ENCODE results near the gene MIDN.

Gene MIDN

DNA sequence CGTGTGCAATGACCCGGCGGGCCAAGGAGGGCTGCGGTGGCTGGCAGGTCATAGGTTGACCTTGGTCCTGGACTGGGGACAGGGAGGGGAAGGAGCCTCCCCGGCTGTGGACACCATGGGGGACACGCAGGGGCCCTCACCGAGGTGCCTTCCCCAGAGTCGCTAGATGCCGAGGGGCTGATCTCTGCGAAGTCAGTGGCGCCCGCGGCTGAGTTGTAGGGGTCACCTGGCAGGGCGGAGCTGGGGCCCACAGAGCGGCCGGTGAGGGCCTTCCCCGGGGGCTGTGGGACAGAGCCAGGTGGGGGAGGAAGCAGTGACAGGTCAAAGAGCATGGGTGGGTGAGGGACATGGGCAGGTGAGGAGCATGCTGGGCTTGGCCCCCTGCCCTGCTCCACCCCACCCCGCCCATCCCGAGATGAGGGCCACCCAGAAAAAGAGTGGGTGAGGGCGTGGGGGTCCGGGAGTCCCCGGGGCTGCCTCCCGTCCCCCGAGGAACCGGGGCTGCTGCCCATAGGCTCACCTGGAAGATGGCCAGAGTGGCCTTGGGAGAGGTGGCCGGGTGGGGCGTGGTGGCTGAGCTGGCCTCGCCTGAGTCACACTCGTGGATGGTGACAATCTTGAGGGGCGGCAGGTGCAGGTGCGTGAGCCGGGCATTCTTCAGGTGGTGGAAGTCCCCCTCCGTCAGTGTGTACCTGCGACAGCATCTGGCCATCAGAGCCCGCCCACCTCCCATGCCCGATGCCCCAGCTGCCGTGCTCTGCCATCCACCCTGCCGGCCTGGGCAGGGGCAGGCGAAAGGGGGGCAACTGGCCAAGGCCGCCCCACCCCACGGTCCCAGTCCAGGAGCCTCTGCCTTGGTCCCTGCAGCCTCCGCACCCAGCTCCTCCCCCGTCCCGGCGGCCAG lies 14.1 kb upstream of the MIDN start:
- Mint-ChIP-seq H3K36me3 (peaks cover 2% of the 10 kb centered on the region), H3K9me3 (no peaks in the 10 kb centered on the region), H3K27me3 (peaks cover 52% of the 10 kb centered on the region), H3K4me3 (no peak overlapping the region), H3K4me1 (peaks cover 10% of the 10 kb centered on the region), H3K27ac (no peak overlapping the region)
- CTCF ChIA-PET: interaction anchor here (1.0 kb wide), 1 partner anchor 10 kb away, joined by 3 read pairs; no protein-coding TSS in a partner anchor
- DNase-seq: no peak

DNA sequence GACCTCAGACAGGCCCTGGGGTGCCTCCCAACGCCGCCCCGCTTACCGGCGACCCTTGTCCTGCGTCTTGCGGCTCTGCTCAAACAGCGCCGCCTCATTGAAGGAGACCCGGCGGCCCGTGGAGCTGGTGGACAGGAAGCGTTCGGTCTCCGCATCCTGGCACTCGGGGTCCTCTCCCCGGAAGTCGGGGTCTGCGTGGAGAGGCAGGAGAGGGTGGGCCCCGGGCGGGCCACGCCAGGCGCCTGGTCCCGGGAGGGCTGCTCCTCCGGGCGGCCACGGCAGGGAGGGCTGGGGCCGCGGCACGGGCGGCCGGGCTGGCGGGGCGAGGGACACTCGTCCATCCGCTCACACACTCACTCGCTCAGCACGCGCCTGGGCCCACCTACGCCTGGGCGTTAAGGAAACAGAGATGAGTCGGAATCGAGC lies 13.4 kb upstream of the MIDN start:
- H3K27ac Mint-ChIP-seq: no peak overlapping the region
- DNase-seq: no peak
- H3K27me3 Mint-ChIP-seq: peaks cover 59% of the 10 kb centered on the region
- CTCF ChIA-PET: interaction anchor here (1.0 kb wide), 1 partner anchor 9 kb away, joined by 3 read pairs; no protein-coding TSS in a partner anchor
- peaks cover 2% of the 10 kb centered on the region for H3K36me3 Mint-ChIP-seq
- H3K4me1 Mint-ChIP-seq: peaks cover 12% of the 10 kb centered on the region
- H3K4me3 Mint-ChIP-seq: no peak overlapping the region
- H3K9me3 Mint-ChIP-seq: no peaks in the 10 kb centered on the region

DNA sequence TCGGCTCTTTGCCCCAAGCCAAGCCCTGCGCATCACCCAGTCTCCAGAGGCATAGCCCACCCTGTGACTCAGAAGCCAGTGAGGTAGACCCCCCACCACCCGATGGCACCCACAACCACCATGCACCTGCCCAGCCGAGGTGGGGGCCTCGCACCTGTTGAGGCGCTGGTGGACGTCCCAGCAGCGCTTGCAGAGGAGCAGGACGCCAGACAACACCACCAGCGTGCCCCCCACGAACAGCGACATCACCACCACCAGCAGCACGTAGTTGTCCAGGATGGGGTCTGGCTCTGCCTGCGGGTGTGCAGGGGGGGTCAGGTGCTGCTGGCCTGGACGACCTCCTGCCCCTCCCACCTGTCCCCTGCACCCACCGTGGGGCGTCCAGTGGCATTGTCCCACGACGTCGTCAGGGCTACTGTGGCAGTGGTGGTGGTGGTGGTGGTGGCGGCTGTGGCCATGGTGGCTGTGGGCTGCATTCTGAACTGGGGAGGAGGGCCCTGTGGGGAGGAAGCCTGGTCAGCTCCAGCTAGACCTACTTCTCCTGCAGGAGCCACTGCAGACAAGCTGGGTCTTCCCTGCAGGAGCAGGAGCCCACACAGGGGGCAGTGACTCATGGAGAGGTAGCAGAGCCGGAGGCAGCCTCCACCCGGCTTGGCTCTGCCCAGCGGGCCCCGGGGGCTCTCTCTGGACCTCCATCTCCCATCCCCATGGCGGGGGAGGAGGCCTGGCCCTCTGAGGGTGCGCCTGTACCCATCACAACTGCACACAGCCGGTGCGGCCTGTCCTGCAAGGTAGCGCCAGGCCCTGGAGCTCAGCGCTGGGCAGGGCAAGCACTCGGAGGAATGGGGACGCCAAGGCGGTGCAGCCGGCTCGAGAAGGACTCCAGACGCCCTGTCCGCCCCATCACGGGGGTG lies 12.5 kb upstream of the MIDN start:
- Mint-ChIP-seq H3K4me1 (peaks cover 15% of the 10 kb centered on the region), H3K27me3 (peaks cover 60% of the 10 kb centered on the region), H3K4me3 (no peak overlapping the region), H3K27ac (no peak overlapping the region), H3K9me3 (no peaks in the 10 kb centered on the region), H3K36me3 (peaks cover 2% of the 10 kb centered on the region)
- CTCF ChIA-PET: no interaction called here
- DNase-seq: no peak

GRCh38 chr19:1236576-1236975 lies 11.8 kb upstream of the MIDN start:
- DNase-seq: no peak
- peaks cover 64% of the 10 kb centered on the region for H3K27me3 Mint-ChIP-seq
- peak overlapping the region; percentile 31 for H3K4me3 Mint-ChIP-seq
- H3K4me1 Mint-ChIP-seq: peaks cover 22% of the 10 kb centered on the region
- H3K9me3 Mint-ChIP-seq: no peaks in the 10 kb centered on the region
- H3K36me3 Mint-ChIP-seq: peaks cover 4% of the 10 kb centered on the region
- CTCF ChIA-PET: interaction anchor here (0.6 kb wide), 1 partner anchor 24 kb away, joined by 3 read pairs; no protein-coding TSS in a partner anchor
- H3K27ac Mint-ChIP-seq: no peak overlapping the region

- H3K4me1 Mint-ChIP-seq: peaks cover 23% of the 10 kb centered on the region
- no peak for DNase-seq
- H3K36me3 Mint-ChIP-seq: peaks cover 5% of the 10 kb centered on the region
- H3K27me3 Mint-ChIP-seq: peaks cover 64% of the 10 kb centered on the region
- no peak overlapping the region for H3K27ac Mint-ChIP-seq
- H3K9me3 Mint-ChIP-seq: no peaks in the 10 kb centered on the region
- CTCF ChIA-PET: interaction anchor here (0.6 kb wide), 1 partner anchor 25 kb away, joined by 3 read pairs; no protein-coding TSS in a partner anchor
- H3K4me3 Mint-ChIP-seq: peak overlapping the region; percentile 55
These were observed 11.2 kb upstream of the MIDN start for GRCh38 chr19:1237027-1237659.

- peak; percentile 55 for DNase-seq
- Mint-ChIP-seq H3K36me3 (peaks cover 5% of the 10 kb centered on the region), H3K27ac (no peak within 1 kb of the TSS), H3K4me3 (peak within 1 kb of the TSS; percentile 71), H3K27me3 (peaks cover 64% of the 10 kb centered on the region), H3K4me1 (peaks cover 30% of the 10 kb centered on the region), H3K9me3 (no peaks in the 10 kb centered on the region)
- CTCF ChIA-PET: interaction anchor here (0.8 to 1.3 kb wide), 3 partner anchors 22 to 237 kb away, joined by 3 to 4 read pairs (median 3); no protein-coding TSS in a partner anchor
These were observed 10.5 kb upstream of the MIDN start, which contains the start of gene CBARP for GRCh38 chr19:1237754-1238368. Gene CBARP (minus strand): TSS chr19:1238005. CDS start chr19:1236100, 1,905 bp downstream.

DNA sequence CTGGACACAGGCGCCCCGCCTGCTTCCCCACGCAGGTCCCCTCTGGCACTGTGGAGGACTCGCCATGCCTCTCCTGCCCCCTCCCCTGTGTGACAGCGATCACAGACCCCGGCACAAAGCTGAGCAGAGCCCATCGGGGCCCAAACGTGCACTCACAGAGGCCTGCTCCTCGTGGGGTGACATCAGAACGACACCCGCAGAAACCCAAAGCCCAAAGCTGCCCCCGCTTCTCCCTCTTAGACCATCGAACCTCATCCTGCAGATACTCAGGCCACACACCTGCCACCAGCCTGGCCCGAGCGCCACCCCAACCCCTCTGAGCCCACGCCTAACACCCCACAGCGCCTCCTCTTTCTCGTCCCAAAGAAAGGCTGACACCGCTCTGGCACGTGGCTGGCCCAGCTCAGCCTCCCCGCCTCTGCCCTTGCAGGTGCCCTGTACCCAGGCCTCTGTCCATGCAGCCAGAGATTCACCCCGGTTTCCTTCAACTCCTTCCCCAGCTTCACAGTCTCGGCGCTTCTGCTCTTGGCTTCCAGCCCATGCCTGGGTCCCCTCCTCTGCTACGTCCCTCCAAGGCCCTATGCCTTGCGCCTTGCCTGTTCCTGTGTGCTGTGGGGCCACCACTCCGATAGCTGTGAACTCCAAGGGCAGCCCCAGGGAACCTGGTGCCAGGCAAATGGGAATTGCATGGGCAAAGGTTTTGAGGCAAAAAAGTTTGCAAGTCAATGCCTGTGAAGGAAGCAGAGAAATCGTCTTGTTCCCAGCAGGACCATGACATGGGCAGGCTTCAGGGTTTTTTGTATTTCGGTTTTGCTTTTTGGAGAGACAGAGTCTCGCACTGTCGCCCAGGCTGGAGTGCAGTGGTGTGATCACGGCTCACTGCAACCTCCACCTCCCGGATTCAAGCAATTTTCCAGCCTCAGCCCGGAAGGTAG lies 9.7 kb upstream of the MIDN start:
- Mint-ChIP-seq H3K27ac (no peak overlapping the region), H3K9me3 (no peaks in the 10 kb centered on the region), H3K36me3 (peaks cover 5% of the 10 kb centered on the region), H3K4me3 (peak overlapping the region; percentile 71), H3K27me3 (peaks cover 61% of the 10 kb centered on the region), H3K4me1 (peaks cover 38% of the 10 kb centered on the region)
- DNase-seq: no peak
- CTCF ChIA-PET: interaction anchor here (0.8 to 1.3 kb wide), 3 partner anchors 23 to 237 kb away, joined by 3 to 4 read pairs (median 3); no protein-coding TSS in a partner anchor

GRCh38 chr19:1239420-1239795 lies 9.0 kb upstream of the MIDN start:
- DNase-seq: no peak
- Mint-ChIP-seq H3K27me3 (peaks cover 55% of the 10 kb centered on the region), H3K4me3 (peak overlapping the region; percentile 71), H3K27ac (no peak overlapping the region), H3K9me3 (no peaks in the 10 kb centered on the region), H3K4me1 (peaks cover 39% of the 10 kb centered on the region), H3K36me3 (peaks cover 5% of the 10 kb centered on the region)
- CTCF ChIA-PET: no interaction called here

DNA sequence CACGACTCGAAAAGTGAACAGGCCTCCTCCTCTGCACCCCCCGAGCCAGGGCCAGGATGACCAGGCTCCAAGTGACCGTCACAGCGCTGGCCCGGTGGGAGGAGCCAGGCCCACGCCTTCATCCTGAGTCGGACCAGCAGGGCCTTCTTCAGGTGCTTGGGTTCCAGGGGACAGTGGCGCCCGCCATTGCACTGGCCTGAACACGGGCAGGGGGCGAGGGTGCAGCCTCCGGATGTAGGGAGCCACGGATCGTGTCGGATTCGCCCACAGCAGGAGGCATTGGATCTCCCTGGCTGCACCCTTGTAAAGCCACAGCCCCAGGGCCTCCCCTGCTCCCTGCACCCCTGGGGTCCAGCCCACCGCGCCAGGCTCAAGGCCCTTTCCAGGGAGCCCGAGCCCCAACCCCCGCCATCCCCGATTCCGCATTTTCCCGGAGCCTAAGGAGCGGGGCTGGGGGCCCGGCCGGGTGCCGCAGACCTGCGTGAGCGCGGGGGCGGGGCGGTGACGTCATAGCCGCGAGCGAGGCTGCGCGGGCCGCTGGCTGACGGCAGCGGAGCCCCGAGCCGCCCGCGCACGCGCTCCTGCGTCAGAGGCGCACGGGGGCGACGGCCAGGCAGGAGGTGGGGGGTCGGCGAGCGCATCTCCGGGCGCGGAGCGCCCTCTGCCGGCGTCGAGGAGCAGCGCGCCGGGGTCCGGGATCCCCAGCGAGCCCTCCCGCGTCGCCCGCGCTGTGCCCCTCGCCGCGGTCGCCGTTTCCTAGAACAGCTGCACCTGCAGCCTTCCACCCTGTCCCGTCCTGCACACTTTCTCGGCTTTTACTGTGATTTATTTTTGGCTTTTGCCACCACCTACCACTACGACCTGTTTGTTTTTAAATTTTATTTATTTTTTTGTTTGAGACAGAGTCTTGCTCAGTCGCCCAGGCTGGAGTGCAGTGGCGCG lies 8.3 kb upstream of the MIDN start:
- Mint-ChIP-seq H3K4me1 (peaks cover 43% of the 10 kb centered on the region), H3K4me3 (peak overlapping the region; percentile 71), H3K27ac (peak overlapping the region; percentile 80), H3K9me3 (no peaks in the 10 kb centered on the region), H3K36me3 (peaks cover 7% of the 10 kb centered on the region), H3K27me3 (peaks cover 48% of the 10 kb centered on the region)
- peak; percentile 91 for DNase-seq
- CTCF ChIA-PET: interaction anchor here (0.8 to 7.7 kb wide), 8 partner anchors 26 to 317 kb away, joined by 3 to 295 read pairs (median 4); partner anchors contain the start of genes CIRBP, FAM174C and WDR18

DNA sequence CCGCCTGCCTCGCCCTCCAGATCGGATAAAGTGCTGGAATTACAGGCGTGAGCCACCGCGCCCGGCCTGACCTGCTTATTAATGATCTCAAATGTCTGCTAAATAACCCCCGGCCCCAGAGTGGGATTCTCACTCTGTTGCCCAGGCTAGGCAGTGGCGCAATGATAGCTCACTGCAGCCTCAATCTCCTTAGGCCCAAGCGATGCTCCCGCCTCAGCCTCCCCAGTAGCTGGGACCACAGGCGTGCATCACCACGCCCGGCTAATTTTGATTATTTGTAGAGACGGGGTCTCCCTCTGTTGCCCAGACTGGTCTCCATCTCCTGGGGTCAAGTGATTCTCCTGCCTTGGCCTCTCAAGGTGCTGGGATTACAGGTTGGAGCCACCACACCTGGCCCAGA lies 7.5 kb upstream of the MIDN start:
- peak overlapping the region; percentile 85 for H3K27ac Mint-ChIP-seq

GRCh38 chr19:1241417-1242095 lies 6.8 kb upstream of the MIDN start, which contains the start of gene ATP5F1D:
Gene ATP5F1D (plus strand): TSS chr19:1241751. CDS start chr19:1241851, 100 bp downstream.
- peak within 1 kb of the TSS; percentile 78 for H3K4me3 Mint-ChIP-seq
- H3K27me3 Mint-ChIP-seq: peaks cover 33% of the 10 kb centered on the region
- peaks cover 7% of the 10 kb centered on the region for H3K36me3 Mint-ChIP-seq
- CTCF ChIA-PET: interaction anchor here (1.1 to 7.7 kb wide), 5 partner anchors 25 to 318 kb away, joined by 4 to 295 read pairs (median 5); partner anchors contain the start of genes CIRBP and WDR18
- DNase-seq: peak; percentile 95
- H3K27ac Mint-ChIP-seq: peak within 1 kb of the TSS; percentile 88
- no peaks in the 10 kb centered on the region for H3K9me3 Mint-ChIP-seq
- H3K4me1 Mint-ChIP-seq: peaks cover 48% of the 10 kb centered on the region

More for the DNA sequence above, 7.5 kb upstream of the MIDN start:
- peaks cover 7% of the 10 kb centered on the region for H3K36me3 Mint-ChIP-seq
- H3K9me3 Mint-ChIP-seq: no peaks in the 10 kb centered on the region
- H3K4me1 Mint-ChIP-seq: peaks cover 43% of the 10 kb centered on the region
- peaks cover 40% of the 10 kb centered on the region for H3K27me3 Mint-ChIP-seq
- CTCF ChIA-PET: interaction anchor here (0.8 to 7.7 kb wide), 8 partner anchors 26 to 318 kb away, joined by 3 to 295 read pairs (median 4); partner anchors contain the start of genes CIRBP, FAM174C and WDR18
- H3K4me3 Mint-ChIP-seq: peak overlapping the region; percentile 78
- no peak for DNase-seq
